Activated CD4-positive, alpha-beta T cell treated with anti-CD3 and anti-CD28 coated beads for 1 hour (primary cell): ENCODE results near the gene ALDH1A1.
"Not testable (repeated sequence)": the region's sequence is repeated elsewhere in the genome, so short reads cannot be mapped to it uniquely, and the experiment has no call there.

ENCODE experiments used
- DNase-seq: peaks from one replicate; pipeline ENCODE4 v3.0.0-alpha.2; 2020

The ALDH1A1 gene

DNA sequence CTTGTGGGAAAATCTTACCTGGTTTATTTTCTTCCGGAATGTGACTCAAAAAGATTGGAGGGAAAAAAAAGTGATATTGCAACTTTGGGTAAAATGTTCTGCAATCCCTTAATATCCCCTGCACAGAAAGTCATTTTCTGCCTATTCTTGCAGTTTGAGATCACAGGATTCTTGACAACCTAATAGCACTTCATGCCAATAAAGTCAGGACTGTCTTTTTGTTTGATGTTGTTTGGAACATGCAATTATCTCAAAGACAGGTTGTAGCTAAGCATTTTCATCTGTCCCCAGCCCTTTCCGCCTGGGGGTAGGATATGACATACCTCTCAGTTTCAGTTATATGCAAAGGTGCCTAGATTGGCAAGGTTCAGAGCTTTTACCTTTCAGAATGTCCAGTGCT is 63.9 kb downstream of the ALDH1A1 start:
- no peak for DNase-seq

DNA sequence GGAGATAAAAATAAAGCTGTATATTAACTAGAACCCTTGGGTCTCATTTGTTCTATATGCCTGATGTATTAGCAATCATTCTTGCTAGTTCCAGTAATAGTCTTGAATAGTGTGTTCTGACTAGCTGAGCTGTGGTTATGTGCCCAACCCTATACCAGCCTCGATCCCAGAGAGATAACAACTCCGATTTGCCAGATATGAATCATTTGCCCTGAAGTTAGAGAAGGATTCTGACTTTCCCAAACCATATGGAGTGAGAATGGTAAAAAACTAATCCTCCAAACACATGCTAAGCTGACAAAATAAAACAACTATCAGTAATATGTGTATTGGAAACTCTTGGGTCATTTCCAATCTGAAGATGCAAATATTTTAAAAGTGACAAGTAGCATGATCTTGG is 64.8 kb downstream of the ALDH1A1 start:
- DNase-seq: no peak

DNA sequence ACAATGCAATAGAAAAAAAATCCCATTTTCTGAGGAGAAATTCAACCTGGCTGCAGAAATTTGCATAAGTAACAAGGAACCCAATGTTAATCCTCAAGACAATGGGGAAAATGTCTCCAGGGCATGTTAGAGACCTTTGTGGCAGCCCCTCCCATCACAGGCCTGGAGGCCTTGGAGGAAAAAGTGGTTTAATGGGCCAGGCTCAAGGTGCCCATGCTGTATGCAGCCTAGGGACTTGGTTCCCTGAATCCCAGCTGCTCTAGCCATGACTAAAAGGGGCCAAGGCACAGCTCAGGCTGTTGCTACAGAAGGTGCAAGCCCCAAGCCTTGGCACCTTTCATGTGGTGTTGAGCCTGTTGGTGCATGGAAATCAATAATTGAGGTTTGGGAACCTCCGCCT is 66.5 kb downstream of the ALDH1A1 start:
- no peak for DNase-seq

DNA sequence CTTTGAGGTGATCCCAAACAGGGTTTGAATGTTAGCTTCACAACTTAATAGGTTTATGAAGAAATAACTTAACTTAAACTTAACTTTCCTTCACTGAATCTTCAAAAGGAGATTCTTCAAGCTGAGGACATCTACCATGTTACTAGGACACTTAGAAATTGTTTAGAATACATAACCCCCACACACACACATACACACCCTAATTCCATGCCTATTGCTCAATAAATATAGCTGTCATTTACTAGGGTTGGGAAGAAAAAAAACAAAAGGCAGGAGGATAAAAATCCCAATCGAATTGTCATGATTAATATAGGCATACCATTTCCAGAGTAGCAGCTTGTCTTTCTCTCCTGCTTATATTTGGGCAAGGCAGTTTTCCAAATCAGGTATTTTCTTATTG is 68.3 kb downstream of the ALDH1A1 start:
- no peak for DNase-seq

DNA sequence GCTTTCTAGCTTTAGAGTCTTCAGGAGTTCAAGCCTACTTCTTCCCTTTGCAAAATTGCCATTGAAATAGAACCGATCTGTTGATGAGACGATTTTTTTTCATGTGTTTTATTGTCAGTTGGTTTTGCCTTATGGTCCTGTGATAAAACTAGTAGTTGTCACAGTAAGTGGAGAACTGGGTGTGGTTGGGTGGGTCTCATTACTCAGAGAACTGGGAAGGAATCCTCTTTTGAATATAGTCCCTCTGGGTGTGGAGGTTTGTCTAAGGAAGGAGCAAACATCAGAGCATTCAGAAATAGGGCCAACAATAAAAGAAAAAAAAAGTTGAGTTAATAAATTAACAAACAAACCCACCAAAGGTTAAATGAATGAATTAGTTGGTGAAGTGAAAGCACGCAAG is 69.0 kb downstream of the ALDH1A1 start:
- DNase-seq: no peak

DNA sequence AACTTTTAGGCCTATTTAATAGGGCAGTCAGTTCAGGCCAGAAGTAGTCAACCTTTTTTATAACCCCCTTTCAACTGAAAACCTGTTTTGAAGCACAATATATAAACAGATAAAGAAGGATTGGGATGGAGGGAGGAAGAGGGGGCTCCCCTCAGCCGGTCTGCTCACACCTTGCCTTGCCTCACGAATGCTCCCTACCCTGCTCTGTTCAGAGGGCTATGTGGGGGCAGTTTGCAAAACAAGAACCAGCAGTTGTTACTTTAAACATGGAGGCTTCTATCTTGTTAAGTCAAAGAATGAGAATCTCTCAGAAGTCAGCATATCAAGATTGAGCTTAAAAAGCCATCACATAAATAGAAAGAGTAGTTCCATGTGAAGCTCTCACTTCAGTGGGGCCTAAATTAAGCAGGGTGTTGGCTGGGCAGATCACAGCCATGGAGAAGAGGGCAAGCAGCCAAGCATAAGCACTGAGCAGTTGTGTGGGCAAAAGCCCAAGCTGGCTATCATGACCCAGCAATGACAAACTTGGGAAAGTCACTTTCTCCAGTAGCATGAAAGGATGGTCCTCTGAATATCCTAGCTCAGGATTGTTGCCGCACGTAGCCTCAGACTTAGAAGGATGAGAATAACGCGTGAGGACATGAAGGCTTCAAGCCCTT is 70.6 kb downstream of the ALDH1A1 start:
- no peak for DNase-seq

DNA sequence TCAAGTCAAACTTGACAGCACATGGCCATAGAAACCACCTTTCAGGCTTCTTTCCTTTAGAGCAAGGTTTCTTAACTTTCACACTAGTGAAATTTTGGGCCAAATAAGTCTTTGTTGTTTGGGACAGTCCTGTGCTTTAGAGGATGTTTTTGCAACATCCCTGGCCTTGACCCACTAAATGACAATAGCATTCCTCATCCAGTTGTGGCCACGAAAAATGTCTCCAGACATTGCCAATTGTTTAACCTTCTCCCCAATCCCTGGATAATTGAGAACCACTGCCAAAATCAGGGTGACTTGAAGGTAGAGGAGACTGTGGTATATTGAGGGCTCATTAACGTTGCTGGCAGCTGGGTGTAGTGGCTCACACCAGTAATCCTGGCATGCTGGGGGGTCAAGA is 72.0 kb downstream of the ALDH1A1 start:
- no peak for DNase-seq

DNA sequence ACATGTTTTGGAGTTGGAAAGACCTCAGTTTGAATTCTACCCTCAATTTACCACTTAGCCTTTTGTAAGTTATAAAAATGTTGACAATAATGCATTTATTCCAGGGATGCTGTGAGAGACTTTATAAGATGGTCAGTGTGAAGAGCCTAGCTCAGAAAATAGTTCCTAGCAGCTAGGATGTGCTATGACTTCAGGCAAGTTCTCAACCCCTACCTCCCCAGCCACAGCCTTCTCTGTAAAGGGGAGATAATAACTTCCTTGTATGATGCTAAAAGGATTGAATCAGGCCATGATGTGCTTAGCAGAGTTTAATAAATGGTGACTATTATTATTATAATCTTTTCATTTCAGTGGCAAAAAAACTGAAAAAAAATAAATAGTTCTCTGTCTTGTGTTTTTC is 77.6 kb downstream of the ALDH1A1 start:
- no peak for DNase-seq

DNA sequence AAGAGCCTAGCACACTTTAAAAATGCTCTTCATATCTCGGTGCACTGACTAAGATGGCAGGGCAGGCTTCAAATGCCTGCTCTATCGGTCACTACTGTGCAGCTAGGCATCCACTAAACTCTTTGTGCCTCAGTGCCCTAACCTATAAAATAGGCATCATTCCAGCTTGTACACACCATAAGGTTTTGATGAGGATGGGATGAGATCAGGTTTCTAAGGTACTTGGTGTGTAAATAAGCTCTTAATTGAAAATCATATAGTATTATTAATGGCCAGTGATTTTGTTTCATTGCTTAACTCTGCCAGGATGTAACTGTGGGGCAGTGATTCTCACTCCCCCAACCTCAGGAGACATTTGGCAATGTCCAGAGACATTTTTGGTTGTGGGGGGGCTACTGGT is 78.5 kb downstream of the ALDH1A1 start:
- DNase-seq: no peak

DNA sequence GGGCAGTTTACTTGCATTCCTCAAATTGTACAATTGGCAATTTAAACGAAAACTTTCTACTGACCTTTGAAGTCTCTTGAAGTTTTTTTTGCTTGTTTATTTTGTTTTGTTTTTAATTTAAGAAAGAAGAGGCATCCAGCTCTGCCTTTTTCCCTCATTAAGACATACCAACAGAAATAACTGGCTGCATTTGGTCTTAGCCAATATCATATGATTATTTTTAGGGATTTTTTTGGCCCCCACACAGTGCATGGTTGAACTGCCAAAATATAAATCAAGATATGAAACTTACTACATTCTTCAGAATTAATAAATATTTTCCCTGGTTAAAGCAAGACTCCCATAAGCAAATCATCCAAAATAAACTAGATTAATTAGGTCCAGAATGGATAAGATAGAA is 79.4 kb downstream of the ALDH1A1 start:
- no peak for DNase-seq

DNA sequence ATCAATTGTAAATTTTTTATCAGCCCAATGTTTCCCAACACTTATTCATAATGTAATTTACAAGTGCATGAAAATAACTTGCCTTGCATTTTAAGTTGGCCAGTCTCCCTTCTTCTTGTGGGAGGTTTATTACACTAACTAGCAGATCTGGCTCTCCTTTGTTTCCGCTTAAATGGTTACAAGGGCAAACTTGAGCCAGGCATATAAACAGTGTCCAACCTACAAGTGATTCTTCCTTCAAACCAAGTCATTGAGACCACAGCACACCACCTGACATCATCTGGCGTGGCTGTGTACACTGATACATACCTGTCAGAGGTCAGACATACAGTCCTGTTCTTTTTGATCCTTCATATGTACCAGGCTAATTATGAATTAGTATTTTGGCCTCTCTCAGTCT is 80.1 kb downstream of the ALDH1A1 start:
- DNase-seq: no peak

DNA sequence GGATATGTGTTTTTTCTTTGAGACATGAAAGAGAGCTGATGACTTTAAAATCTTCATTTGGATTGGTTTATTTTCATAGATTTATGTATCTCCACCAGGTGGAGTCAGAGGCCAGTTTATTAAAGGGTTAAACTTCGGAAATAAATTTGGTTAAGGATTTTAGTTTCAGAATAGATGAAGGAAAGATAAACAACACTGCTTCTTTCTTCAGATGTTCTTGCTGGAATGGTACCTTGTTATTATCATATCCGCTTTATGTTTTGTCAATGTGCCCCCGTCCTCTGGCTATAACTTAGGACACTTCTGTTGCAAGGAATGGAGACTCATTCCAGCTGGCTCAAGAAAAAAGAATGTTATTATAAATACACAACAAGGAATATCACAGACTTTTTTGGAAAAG is 81.2 kb downstream of the ALDH1A1 start:
- DNase-seq: no peak

DNA sequence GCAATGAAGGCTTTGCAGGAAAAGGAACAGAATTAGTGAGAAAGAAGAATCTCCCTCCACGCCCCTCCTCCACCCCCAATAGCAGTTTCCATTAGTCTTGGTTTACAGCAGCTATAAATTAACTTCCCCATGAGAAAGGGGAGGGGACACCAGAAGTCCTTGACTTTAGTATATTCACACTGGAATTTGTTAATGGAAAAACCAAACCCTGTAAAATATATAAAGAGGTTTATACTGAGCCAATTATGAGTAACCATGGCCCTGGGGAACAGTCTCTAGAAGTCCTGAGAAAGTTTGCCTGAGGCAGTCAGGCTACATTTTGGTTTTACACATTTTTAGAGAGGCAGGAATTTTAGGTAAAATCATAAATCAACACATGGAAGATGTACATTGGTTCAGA is 88.5 kb downstream of the ALDH1A1 start:
- no peak for DNase-seq

DNA sequence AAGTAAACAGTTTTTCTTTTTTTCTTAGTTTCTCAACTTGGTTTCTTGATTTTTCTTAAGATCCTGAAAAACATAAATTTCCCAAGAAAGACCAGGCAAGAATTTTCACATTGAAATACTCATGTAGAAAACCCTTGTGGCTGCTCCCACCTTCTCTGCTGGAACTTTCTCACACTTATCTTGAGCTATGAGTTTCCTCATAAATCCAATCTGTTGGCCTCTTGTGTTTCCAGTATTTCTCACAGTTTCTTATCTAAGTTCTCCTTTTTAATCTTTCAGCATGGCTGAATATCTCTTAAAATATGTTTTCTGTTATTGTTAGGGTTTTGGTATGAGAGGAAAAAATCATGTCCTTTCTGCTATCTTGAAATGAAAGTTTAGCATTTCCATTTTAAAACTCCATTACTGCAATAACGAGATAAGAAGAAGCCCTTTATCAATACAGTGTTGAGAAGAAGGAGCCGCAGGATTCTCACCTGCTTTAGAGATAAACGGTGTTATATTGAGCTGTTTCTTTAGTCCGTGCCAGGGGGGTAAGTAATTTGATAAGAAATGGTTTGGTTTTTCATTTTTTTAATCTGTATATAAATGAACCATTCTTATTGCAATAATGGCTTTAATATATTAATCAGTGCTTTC is 89.3 kb downstream of the ALDH1A1 start:
- DNase-seq: no peak

DNA sequence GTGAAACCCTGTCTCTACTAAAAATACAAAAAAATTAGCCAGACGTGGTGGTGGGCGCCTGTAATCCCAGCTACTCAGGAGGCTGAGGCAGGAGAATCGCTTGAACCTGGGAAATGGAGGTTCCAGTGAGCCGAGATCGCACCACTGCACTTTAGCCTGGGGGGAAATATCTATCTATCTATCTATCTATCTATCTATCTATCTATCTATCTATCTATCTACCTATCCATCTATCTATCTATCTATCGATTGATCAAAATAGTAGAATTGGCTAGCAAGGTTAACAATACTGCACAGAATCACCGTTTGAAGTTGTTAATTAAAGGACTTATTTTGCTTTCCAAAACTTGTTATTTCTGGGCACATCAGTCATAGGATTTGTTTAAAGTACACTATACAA is 90.1 kb downstream of the ALDH1A1 start:
- not testable (repeated sequence) for DNase-seq

DNA sequence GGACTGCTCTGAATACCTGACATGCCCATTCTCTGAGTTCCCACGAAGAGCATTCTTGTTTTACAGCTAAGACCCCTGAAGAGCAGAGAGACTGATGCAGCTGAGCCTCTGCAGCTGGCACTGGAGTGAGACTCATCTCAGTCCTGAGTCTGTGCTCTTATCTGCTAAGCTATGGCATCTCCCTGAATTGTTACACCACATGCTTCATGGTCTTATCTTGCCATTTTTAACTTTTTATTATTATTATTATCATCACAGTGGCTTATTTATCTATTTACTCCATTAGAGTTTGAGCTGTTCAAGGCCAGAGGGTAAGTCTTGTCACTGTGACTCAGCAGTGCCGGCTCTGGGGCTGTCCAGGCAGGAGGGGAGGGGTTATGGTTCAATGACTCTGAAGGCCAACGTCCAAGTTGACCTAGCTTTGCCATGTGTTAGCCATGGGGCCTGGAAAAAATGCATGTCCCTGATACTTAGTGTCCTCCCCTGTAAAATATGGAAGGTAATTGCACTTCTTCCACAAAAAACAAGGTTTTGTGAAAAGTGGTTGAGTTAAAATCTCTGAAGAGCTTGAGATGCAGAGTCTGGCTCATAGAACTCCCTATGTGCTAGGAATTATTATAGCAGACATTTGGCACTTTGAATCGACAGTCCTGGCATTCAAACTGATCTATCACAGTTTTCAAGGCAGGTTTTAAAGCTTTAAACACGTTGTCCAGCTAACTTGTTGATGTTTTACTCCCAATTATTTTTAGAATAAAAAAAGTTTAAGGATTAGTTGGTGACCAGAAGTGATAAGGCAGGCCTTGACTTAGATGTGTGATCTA is 94.6 kb downstream of the ALDH1A1 start:
- DNase-seq: no peak

DNA sequence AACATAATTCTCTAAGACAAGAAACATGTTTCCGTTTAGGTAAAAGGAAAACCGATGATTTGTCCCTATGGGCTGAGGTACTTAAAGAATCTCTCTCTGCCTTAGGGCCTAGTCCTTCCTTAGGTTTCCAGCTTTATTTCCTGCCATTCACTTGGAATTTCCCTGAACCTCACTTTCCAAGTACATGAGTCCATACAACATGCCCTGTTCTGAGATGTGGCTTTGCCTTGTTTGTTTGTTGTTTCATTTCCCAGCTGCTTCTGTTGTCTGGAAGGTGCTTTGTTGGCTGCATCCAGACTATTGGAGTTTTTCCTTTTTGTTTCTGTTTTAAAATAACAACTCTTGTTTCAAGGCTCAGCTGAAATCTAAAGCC is 95.2 kb downstream of the ALDH1A1 start:
- no peak for DNase-seq

DNA sequence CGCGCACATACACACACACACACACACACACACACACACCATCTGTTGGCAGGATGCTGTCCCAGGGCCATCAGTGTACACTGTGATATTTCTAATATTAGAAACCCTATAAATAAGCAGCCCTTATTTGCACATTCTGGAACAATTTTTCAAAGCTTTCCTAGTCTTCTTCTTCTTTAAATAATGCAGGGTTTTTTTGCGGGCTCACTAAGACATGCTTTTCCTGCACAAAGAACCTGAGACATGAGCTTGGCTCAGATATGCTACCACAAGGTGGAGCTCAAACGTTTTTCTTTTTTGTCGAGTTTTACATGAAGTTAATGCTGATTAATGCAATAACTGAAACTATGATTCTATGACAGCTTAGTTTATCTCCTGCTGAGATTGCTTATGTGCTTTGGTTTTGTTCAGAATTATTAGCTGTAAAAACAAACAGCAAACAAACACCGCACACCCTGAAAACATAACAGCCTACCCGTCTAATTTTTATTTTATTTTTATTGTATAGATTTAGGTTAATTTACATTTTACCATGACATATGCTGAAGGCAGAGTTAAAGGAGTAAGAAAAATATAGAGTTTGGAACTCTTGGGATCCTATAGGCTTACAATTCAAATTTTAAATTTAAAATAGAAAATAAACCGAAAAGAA is 95.8 kb downstream of the ALDH1A1 start:
- no peak for DNase-seq

DNA sequence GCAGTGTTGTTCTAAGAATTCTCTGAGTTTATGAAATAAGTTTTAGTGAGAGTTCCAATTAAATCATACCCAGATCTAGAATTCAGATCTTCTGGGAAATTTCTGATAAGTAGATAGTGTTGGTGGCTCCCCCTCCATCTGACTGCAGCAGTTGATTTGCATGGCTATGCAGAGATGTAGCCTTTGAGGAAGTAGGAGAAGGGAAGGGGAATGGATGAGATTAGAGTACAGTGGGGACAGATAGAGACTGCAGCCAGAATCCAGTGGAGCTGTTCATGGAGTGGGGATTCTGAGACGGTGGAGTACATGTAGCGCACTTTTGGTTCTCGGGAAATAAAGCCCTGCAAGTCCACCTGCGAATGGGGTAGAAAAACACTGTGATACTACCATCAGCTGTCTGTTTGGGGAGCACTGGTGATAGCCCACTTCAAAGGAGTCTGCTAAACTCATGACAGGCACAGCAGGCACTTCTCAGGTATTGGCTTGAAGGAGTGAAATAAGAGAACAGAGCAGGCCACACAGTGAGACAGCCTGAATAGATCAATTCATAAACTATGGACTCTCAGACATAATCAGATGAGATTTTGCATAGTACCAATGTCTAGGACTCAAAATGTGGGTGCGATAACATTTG is 96.8 kb downstream of the ALDH1A1 start:
- DNase-seq: no peak

DNA sequence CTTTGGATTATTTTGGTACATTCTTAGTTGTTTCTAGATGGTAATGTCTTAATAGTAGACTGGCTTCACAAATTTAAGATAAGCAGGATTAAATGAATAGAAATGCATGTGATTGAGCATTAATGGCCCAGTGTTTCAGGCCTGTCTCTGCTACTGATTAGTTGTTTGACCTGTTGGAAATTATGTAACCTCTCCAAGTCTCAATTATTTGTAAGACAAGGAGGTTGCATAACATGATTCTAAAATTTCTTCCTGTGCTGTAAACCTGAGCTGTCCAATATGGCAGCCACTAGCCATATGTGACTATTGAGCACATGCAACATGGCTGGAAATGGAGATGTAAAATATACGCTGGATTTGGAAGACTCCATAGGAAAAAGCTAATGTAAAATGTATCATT is 97.5 kb downstream of the ALDH1A1 start:
- DNase-seq: no peak
